ENCODE measurements around the gene WBP2.

WBP2 gene

DNA sequence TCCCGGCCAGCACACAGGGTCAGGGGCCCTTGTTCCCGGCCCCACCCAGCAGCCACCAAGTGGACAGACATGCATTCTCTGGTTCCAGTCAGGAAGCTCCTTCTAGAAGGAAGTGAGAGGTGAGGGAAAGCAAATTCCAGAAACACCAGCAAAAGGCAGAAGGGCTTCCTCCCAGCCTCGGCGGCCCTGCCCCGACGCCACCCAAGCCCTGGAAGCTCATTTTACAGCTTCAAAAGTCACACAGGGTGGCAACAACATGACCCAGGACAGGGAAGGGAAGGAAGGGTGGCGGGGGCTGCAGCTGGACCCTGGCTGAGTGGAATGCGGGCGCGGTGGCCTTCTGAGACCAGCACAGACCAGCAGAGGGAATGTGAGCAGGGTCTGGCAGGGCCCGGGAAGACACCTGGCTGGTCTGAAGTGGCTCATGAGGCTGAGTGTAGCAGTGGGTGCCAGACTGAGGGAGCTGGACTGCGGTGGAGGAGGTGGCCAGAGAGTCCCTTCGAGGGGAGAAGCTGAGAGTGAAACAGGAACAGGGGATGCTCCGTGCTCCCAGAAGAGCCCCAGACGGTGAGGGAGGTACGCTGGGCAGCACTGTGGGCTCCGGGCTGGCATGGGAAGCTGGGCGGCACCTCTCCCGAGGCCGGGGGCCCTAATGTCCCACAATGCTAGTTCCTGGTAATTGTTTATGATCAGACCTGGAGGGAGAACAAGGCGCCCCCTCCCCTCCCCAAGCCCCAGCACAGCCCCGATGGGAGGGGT lies 9.0 kb downstream of the WBP2 start:
- ChIA-PET CTCF (interaction anchor here (0.6 to 6.3 kb wide), 21 partner anchors 8 to 93 kb away, joined by 3 to 52 read pairs (median 6); partner anchors contain the start of genes GALK1, MRPL38 and WBP2), POLR2A (no interaction called here)
- TF ChIP-seq CTCF (IDR thresholded peaks at IDR 0.05; ENCODE audit: insufficient read depth, low read length, missing control alignments) = no peak
- DNase-seq (ENCODE audit: low read depth, low spot score) = no peak
- no peak overlapping the region for H3K4me3 ChIP-seq (ENCODE audit: low read depth, low read length)

- H3K4me3 ChIP-seq (ENCODE audit: low read depth, low read length) = no peak overlapping the region
- TF ChIP-seq CTCF (IDR thresholded peaks at IDR 0.05; ENCODE audit: insufficient read depth, low read length, missing control alignments) = peak; percentile 74
- CTCF ChIA-PET = interaction anchor here (0.6 to 6.3 kb wide), 22 partner anchors 9 to 92 kb away, joined by 3 to 52 read pairs (median 5); partner anchors contain the start of genes GALK1, MRPL38, TRIM65 and WBP2
- POLR2A ChIA-PET = interaction anchor here (0.8 kb wide), 1 partner anchor 18 kb away, joined by 3 read pairs; no protein-coding TSS in a partner anchor
- DNase-seq (ENCODE audit: low read depth, low spot score) = no peak
These were observed 9.9 kb downstream of the WBP2 start for GRCh38 chr17:75845058-75845711.

GRCh38 chr17:75844530-75845057 lies 10.5 kb downstream of the WBP2 start:
- DNase-seq (ENCODE audit: low read depth, low spot score) = no peak

DNA sequence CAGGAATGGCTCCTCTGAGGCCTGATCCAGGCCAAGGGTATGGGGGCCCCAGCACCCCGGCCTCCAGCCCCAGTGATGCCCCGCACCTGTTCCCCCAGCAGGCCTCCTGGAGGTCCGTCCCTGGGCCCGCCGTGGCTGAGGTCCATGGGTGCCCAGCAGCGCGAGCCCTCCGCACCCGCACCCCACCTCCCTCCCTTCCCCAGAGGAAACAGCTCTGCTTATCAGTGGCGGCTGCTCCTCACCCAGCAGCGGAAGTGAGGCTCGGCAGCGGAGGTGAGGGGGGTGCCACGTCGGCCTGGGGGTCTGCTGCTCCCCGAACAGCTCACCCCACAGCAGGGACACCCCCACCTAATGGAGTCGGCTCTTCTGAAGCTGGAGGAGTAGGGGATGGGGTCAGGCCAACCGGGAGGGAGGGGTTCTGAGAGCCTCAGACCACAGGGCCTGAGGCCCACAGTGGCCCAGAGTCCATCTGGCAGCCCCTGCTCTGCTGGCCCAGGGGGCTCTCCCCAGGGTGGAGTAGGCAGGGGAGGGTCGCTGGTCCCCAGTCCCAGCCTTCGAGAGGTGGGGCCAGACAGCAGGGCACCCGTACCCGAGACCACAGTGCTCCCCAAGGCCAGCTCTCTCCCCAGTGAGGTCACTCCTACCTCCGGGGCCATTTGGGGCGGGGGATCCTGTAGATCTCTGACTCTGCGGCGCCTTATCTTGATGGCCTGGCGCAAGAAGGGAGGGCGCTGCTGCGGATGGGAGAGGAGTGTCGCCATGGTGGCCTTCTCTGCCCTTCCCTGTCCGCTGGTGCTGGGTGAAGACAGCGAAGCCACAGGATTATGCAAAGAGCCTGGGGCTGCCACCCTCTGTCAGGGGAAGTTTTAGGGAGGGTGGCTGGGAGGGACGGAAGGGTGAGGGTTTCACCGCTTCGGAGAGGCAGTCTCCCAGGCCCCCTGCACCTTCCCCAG lies 11.3 kb downstream of the WBP2 start, which contains the start of gene UNC13D:
Gene UNC13D (minus strand): TSS at position 828 of the 953 bp plus-strand sequence. CDS start 67 bp downstream, at position 761.
- DNase-seq (ENCODE audit: low read depth, low spot score) = no peak
- no peak within 1 kb of the TSS for H3K4me3 ChIP-seq (ENCODE audit: low read depth, low read length)
- TF ChIP-seq CTCF (IDR thresholded peaks at IDR 0.05; ENCODE audit: insufficient read depth, low read length, missing control alignments) = no peak
- ChIA-PET CTCF (interaction anchor here (1.2 to 6.3 kb wide), 8 partner anchors 8 to 52 kb away, joined by 3 to 52 read pairs (median 12); partner anchors contain the start of genes TRIM65 and WBP2), POLR2A (no interaction called here)

More at GRCh38 chr17:75844530-75845057, 10.5 kb downstream of the WBP2 start:
- TF ChIP-seq CTCF (IDR thresholded peaks at IDR 0.05; ENCODE audit: insufficient read depth, low read length, missing control alignments) = no peak
- ChIA-PET POLR2A (interaction anchor here (0.8 kb wide), 1 partner anchor 17 kb away, joined by 3 read pairs; no protein-coding TSS in a partner anchor), CTCF (interaction anchor here (0.9 to 6.3 kb wide), 15 partner anchors 8 to 91 kb away, joined by 3 to 52 read pairs (median 6); partner anchors contain the start of genes TRIM65 and WBP2)
- H3K4me3 ChIP-seq (ENCODE audit: low read depth, low read length) = no peak overlapping the region

DNA sequence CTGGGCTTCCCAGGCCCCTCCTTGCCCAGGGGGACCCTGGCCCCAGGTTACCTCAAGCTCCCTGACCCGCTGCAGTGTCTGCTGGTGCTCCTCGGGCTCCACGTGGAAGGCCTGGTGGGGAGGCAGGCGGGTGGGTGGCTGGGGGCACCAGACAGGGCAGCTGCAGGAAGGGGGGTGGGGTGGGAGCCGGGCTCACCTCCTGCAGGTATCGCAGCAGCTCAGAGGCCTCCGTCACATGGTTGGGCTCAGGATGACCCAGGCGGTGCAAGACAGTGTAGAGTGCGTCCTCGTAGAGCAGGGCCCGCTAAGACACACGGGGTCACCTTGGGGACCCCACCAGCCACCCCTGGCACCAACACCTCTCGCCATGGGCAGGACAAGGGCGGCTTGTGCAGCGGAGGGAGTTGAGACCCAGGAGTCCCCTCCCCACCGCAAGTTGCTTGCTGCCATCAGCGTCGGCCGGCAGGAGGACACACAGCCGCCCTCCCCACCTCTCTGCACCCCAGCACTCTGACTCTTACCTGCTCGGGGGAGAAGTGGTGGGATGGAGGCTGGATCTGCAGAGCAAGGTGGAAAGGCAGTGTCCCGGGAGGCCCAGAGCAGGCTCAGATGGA lies 12.1 kb downstream of the WBP2 start:
- POLR2A ChIA-PET = interaction anchor here (0.6 kb wide), 1 partner anchor 234 kb away, joined by 3 read pairs; no protein-coding TSS in a partner anchor
- no peak overlapping the region for H3K4me3 ChIP-seq (ENCODE audit: low read depth, low read length)

More for the DNA sequence above, 12.1 kb downstream of the WBP2 start:
- TF ChIP-seq CTCF (IDR thresholded peaks at IDR 0.05; ENCODE audit: insufficient read depth, low read length, missing control alignments) = no peak
- CTCF ChIA-PET = interaction anchor here (3.8 to 6.3 kb wide), 3 partner anchors 7 to 13 kb away, joined by 26 to 52 read pairs (median 52); partner anchors contain the start of gene WBP2
- DNase-seq (ENCODE audit: low read depth, low spot score) = no peak

All from AG04449 (cell line).